Body of pancreas (tissue), 4 donors: ENCODE measurements around the gene ARMC10.

Experiments used
- POLR2A ChIP-seq, 3 donors: fragments of 450-650 bp; IDR thresholded peaks; one replicate each; pipeline ENCODE4 v1.6.1; 2016; ENCODE audit warnings: antibody characterized with exemption in 3 of 3, mild to moderate bottlenecking in 2 of 3
- TF ChIP-seq, protein P1 (sequence below), 7 experiments: fragments of 450-650 bp in 4 of 7; fragments of 200-600 bp in 3 of 7; sonication (generic) in 3 of 7; IDR thresholded peaks; one replicate each; pipeline ENCODE4 v1.5.1; 2016 to 2019; ENCODE audit warnings: antibody characterized with exemption in 7 of 7

DNA sequence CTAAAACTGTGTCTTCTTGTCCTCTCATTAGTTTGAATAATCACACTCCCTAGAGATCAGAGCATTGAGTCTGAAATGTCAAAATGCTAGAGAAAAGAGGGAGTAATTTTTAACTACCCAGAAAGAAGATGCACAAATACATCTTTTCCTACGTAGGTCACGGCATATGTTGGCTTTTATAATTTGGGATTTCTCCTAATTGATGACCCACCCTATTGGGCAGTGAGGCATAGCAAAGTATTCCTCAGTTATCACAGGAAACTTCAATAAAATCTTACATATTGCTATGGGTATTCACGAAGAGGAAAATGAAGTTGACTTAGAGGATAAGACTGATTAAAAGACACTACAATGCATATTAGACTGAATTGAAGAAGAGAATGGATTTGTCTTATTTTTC is 25.4 kb downstream of the ARMC10 start:
- TF ChIP-seq, protein P1, sequence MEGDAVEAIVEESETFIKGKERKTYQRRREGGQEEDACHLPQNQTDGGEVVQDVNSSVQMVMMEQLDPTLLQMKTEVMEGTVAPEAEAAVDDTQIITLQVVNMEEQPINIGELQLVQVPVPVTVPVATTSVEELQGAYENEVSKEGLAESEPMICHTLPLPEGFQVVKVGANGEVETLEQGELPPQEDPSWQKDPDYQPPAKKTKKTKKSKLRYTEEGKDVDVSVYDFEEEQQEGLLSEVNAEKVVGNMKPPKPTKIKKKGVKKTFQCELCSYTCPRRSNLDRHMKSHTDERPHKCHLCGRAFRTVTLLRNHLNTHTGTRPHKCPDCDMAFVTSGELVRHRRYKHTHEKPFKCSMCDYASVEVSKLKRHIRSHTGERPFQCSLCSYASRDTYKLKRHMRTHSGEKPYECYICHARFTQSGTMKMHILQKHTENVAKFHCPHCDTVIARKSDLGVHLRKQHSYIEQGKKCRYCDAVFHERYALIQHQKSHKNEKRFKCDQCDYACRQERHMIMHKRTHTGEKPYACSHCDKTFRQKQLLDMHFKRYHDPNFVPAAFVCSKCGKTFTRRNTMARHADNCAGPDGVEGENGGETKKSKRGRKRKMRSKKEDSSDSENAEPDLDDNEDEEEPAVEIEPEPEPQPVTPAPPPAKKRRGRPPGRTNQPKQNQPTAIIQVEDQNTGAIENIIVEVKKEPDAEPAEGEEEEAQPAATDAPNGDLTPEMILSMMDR (IDR thresholded peaks at IDR 0.05): no peak
- no peak for TF ChIP-seq POLR2A (IDR thresholded peaks at IDR 0.05)
